HFF-Myc (cell line): ENCODE measurements around the gene HOXD10.

Experiments
- DNase-seq: peaks from one replicate; pipeline ENCODE4 v3.0.0-alpha.2; 2011; ENCODE audit warnings: low read depth; ENCODE audit errors: extremely low read depth
- H3K4me3 ChIP-seq: replicated peaks from 2 replicates; pipeline ENCODE4 v1.5.1; 2011; ENCODE audit warnings: low read depth, mild to moderate bottlenecking, control low read depth, low read length
- CTCF ChIP-seq: IDR thresholded peaks from 2 replicates; pipeline ENCODE4 v1.5.1; 2012; ENCODE audit warnings: mild to moderate bottlenecking, low read depth, low read length, control low read depth; ENCODE audit errors: missing control alignments

HOXD10 gene

DNA sequence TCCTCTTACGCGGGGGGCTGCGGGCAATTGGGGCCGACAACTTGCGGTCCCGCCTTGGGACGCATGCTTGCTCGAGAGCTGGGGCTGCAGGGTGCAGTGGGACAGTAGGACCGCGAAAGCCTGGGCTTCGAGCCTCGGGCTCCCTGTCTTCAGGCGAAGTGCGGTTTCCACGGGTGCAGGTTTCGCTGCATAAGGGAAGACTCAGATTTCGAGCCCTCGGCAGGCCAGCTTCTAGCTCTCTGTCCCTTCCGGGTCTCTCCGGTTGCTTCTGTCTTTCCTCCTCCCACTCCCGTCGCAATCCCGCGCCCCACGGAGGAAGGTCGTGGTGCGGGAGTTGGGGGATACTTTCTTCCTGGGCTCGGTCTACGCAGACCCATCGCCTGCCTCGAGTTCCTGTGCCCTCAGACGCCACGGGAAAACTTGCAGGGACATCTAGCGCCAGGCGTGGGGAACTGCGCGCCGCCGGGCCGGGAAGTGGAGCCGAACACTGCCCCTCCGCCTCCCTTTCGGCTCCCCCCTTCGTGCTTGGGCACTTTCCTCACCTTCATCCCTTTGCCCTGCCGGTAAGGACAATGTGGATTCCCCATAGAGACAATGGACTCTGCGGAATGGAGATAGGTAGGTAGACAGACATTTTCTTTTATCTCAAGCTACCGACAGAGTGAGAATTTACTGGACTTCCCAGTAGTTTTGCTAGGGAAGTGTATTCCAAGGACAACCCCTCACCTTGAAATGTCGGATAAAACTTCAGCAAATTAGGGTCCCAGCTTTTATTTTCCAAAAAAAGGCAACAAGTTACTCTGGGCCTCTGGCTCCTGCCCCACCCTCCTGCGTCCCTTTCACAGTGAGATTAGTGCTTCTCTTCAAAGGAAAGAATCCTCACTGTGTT lies 28.3 kb upstream of the HOXD10 start:
- peak overlapping the region; percentile 20; the same call in 1 of the 2 replicates for H3K4me3 ChIP-seq
- no peak for DNase-seq

DNA sequence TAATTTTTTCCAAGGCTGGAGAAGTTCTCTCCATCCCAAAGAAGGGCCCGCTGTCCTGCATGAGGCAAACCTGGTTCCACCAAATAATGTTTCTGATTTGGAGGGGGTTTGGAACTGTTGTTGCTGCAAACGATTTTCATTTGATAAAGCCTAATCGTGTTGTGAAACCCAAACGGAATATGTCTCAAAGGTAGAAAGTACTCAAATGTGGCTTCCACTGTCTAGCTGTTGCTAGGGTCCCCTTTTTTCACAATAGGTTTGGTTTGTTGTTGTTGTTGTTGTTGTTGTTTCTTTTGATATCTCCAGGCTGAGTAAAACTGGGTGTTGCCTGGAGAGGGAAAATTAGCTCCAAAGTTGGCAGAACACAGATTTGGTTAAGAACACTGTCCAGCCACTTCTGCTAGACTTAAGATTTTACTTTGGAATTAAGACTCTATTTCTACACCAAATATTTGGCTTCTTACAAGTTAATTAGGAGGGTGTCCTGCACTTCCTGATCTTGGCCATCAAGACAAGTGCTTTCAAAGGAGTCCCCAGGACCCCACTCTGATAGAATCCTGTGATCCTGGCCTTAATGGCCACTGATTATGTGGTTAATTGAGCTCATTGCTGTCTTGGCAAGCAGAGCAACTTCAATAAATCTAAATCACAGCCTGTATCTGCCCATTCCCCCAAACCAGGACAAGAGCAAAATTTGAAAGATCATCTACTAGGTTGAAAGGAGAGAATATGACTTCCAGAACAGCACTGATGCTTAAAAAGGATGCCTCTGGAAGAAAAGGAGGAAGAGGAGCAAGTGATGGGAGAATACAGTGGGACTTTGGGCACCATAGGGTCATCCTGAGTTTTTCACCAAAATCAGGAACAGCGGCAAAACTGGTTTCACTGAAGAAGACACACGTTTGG lies 27.4 kb upstream of the HOXD10 start:
- H3K4me3 ChIP-seq = no peak overlapping the region
- no peak for DNase-seq
- TF ChIP-seq CTCF = no peak

More for the DNA sequence above, 28.3 kb upstream of the HOXD10 start:
- TF ChIP-seq CTCF = peak; percentile 68

DNA sequence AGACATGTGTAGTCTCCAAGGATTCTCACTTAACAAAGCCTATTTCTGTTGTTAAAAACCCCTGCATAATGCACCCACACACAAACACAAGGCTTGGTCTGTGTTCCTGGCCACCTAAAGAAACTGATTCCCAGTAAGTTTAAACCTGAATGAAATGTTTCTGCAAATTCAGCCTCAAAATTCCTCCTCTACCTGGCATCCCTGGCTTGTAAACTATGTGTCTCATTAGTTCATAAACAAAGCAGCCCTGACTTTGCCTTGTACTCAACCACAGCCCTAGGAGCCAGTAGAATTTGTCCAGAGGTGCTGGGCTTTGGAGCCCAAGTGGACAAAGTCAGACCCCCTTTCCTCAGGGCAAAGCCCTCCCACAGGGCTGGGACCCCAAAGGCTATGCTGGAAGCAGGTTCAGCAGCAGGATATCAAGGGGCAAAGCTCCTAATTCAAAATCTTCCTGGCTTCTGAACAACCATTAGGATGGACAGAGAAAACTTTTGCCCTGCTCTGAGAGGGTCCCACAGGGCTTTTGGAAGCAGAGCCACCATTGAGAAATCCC lies 26.7 kb upstream of the HOXD10 start:
- H3K4me3 ChIP-seq = no peak overlapping the region
- DNase-seq = no peak
- no peak for TF ChIP-seq CTCF

GRCh38 chr2:176090862-176091261 lies 25.7 kb upstream of the HOXD10 start:
- TF ChIP-seq CTCF = no peak
- DNase-seq = no peak
- H3K4me3 ChIP-seq = no peak overlapping the region

DNA sequence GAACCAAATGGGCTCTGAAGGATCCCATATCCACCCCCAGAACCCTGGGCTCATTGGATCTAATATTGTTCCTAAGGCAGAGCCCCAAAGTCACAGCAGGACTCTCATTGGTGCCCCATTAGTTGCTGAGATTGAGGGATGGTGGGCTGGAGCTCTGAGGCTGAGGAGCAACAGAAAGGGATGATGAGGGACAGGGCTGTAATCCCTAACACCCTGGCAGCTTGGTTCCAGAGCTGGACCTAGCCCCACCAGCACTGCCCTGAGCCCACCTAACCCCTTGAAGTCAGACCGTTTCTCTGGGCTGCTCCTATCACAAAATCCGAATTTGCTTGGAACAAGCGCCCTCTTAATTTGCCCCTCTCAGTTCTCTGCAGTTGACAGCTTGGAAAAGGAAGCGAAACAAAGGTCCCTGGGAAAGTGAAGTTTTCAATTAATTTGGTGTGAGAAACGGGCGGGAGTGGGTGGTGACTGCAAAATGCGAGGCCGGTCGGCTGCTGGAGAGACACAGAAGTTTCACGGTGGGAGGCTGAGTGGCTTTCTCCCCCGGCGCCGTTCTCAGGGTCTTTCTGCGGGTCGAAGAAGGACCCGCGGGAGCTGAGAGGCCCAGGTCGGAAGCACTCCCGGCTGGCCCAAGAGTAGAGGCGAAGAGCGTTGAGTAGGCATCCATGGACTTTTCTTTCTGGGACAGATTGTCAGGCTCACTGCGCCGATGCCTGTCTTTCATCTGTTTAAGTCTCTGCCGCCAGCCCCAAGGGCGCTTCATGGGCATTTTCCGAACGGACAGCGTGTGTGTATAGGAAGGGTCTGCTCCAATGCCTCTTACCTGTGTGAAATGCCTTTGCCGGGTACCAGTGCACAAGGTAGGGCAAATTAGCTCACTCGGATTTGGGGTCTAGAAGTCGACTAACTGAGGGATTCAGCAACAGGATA lies 25.0 kb upstream of the HOXD10 start:
- no peak overlapping the region for H3K4me3 ChIP-seq
- no peak for DNase-seq
- TF ChIP-seq CTCF = no peak
